ENCODE data around the gene NEU3.
"Not testable (repeated sequence)": the region's sequence is repeated elsewhere in the genome, so short reads cannot be mapped to it uniquely, and the experiment has no call there.

The NEU3 gene

DNA sequence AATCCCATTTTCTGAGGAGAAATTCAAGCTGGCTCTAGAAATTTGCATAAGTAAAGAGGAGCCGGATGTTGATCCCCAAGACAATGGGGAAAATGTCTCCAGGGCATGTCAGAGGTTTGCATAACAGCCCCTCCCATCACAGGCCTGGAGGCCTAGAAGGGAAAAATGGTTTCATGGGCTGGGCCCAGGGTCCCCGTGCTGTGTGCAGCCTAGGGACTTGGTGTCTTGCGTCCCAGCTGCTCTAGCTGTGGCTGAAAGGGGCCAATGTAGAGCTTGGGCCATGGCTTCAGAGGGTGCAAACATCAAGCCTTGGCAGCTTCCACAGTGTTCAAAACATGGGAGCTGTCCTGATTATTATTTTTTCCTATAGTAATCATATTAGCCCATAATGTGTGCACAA lies 30.5 kb downstream of the NEU3 start:
- not testable (repeated sequence) for H3K4me3 ChIP-seq (ENCODE audit: low read depth in 1 of 2, low read length in 2 of 2)

GRCh38 chr11:75020328-75020727 lies 31.6 kb downstream of the NEU3 start:
- not testable (repeated sequence) for H3K27me3 ChIP-seq (ENCODE audit: control insufficient read depth in 1 of 2, insufficient read depth in 2 of 2, low read length in 2 of 2); H3K36me3 ChIP-seq (ENCODE audit: insufficient read depth, low read length); H3K9me3 ChIP-seq (ENCODE audit: low read length); H3K9ac ChIP-seq (ENCODE audit: low read length); H3K27ac ChIP-seq (ENCODE audit: low read depth, low read length); H3K4me3 ChIP-seq (ENCODE audit: low read depth in 1 of 2, low read length in 2 of 2); H3K4me1 ChIP-seq (ENCODE audit: insufficient read depth, low read length)

More for the DNA sequence above, 30.5 kb downstream of the NEU3 start:
- H3K4me1 ChIP-seq (ENCODE audit: insufficient read depth, low read length); H3K9ac ChIP-seq (ENCODE audit: low read length); H3K9me3 ChIP-seq (ENCODE audit: low read length); H3K36me3 ChIP-seq (ENCODE audit: insufficient read depth, low read length); H3K27me3 ChIP-seq (ENCODE audit: control insufficient read depth in 1 of 2, insufficient read depth in 2 of 2, low read length in 2 of 2); H3K27ac ChIP-seq (ENCODE audit: low read depth, low read length): not testable (repeated sequence)

GRCh38 chr11:75022296-75022695 lies 33.6 kb downstream of the NEU3 start:
- Histone ChIP-seq H3K4me1 (ENCODE audit: insufficient read depth, low read length) (no peaks in the 10 kb centered on the region), H3K9me3 (ENCODE audit: low read length) (no peaks in the 10 kb centered on the region), H3K9ac (ENCODE audit: low read length) (no peak overlapping the region), H3K4me3 (ENCODE audit: low read depth in 1 of 2, low read length in 2 of 2) (no peak overlapping the region), H3K36me3 (ENCODE audit: insufficient read depth, low read length) (no peaks in the 10 kb centered on the region), H3K27me3 (ENCODE audit: control insufficient read depth in 1 of 2, insufficient read depth in 2 of 2, low read length in 2 of 2) (no peaks in the 10 kb centered on the region), H3K27ac (ENCODE audit: low read depth, low read length) (no peak overlapping the region)

DNA sequence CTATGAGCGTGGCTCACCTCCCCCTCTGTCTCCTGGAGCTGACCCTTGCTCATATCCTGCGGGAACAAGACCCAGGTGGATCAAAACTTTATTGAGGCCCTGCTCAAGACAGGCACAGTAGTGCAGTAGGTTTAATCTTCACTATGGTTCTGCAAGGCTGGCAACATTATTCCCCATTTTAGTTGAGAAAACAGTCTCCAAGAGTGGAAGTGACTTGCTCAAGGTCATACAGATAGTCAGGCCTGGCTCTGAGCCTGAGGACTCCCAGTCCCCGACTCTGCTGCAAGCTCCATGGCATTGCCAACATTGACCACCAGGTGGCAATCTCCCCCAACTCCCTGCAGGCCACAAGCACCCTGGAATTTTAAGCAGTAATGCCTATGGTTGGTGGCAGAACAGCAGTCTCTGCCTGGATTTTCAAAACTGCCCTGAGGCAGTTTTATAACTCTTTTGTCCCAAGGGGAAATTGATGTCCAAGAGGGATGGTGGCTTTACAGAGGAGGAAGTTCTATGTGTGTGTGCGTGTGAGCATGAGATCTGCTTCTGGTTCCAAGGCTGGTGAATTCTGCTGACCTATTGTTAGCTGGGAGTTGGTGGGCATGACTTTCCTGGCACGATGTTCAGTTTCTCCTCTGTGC lies 34.1 kb downstream of the NEU3 start:
- no peaks in the 10 kb centered on the region for H3K4me1 ChIP-seq (ENCODE audit: insufficient read depth, low read length)
- H3K9me3 ChIP-seq (ENCODE audit: low read length): no peaks in the 10 kb centered on the region
- no peak overlapping the region for H3K27ac ChIP-seq (ENCODE audit: low read depth, low read length)
- no peaks in the 10 kb centered on the region for H3K36me3 ChIP-seq (ENCODE audit: insufficient read depth, low read length)
- no peak overlapping the region for H3K4me3 ChIP-seq (ENCODE audit: low read depth in 1 of 2, low read length in 2 of 2)
- no peaks in the 10 kb centered on the region for H3K27me3 ChIP-seq (ENCODE audit: control insufficient read depth in 1 of 2, insufficient read depth in 2 of 2, low read length in 2 of 2)
- H3K9ac ChIP-seq (ENCODE audit: low read length): no peak overlapping the region

GRCh38 chr11:75023446-75024067 lies 34.8 kb downstream of the NEU3 start:
- Histone ChIP-seq H3K9me3 (ENCODE audit: low read length) (no peaks in the 10 kb centered on the region), H3K36me3 (ENCODE audit: insufficient read depth, low read length) (no peaks in the 10 kb centered on the region), H3K9ac (ENCODE audit: low read length) (no peak overlapping the region), H3K27me3 (ENCODE audit: control insufficient read depth in 1 of 2, insufficient read depth in 2 of 2, low read length in 2 of 2) (no peaks in the 10 kb centered on the region), H3K4me3 (ENCODE audit: low read depth in 1 of 2, low read length in 2 of 2) (no peak overlapping the region), H3K4me1 (ENCODE audit: insufficient read depth, low read length) (no peaks in the 10 kb centered on the region), H3K27ac (ENCODE audit: low read depth, low read length) (no peak overlapping the region)

DNA sequence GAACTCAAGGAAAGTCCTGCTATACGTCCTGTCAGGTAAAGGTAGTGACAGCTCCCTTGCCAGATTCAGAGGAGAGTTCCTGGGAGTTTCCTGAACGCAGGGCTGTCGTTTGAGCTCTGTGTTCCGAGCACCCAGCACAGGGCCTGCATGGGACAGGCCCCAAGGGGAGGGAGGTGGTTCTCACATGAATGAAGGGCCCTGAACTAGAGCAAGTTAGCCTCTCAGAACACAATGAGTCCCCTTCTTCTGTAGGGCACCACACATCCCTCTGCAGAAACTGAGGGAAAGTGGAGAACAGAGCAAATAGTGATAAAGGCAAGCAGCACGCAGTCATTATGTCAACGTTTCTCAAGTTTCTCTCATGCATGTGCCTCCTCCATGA lies 35.3 kb downstream of the NEU3 start:
- no peak overlapping the region for H3K4me3 ChIP-seq (ENCODE audit: low read depth in 1 of 2, low read length in 2 of 2)
- no peaks in the 10 kb centered on the region for H3K9me3 ChIP-seq (ENCODE audit: low read length)
- H3K36me3 ChIP-seq (ENCODE audit: insufficient read depth, low read length): no peaks in the 10 kb centered on the region
- H3K9ac ChIP-seq (ENCODE audit: low read length): no peak overlapping the region
- no peaks in the 10 kb centered on the region for H3K27me3 ChIP-seq (ENCODE audit: control insufficient read depth in 1 of 2, insufficient read depth in 2 of 2, low read length in 2 of 2)
- no peaks in the 10 kb centered on the region for H3K4me1 ChIP-seq (ENCODE audit: insufficient read depth, low read length)
- no peak overlapping the region for H3K27ac ChIP-seq (ENCODE audit: low read depth, low read length)

- Histone ChIP-seq H3K36me3 (ENCODE audit: insufficient read depth, low read length) (no peaks in the 10 kb centered on the region), H3K27me3 (ENCODE audit: control insufficient read depth in 1 of 2, insufficient read depth in 2 of 2, low read length in 2 of 2) (no peaks in the 10 kb centered on the region), H3K27ac (ENCODE audit: low read depth, low read length) (no peak overlapping the region), H3K9me3 (ENCODE audit: low read length) (no peaks in the 10 kb centered on the region), H3K9ac (ENCODE audit: low read length) (no peak overlapping the region), H3K4me3 (ENCODE audit: low read depth in 1 of 2, low read length in 2 of 2) (no peak overlapping the region), H3K4me1 (ENCODE audit: insufficient read depth, low read length) (no peaks in the 10 kb centered on the region)
These were observed 36.1 kb downstream of the NEU3 start for GRCh38 chr11:75024764-75025211.

DNA sequence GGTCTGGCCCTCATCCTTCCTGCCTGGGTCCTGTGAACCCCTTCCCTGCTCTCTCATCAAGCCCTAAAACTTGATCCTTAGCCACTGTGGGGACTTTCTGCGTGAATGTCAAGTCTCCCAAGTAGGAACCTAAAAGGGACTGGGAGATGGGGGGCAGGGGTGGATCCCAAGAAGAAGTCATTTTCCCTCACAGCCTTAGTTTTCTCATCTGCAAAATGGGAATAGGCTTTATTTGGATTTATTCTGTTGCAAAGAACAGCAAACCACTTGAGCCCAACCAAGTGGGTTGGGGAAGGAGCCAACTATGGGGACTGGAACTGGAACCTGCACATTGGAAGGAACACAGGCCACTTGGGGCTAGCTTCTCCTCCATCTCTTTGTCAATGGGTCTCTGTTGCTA lies 36.8 kb downstream of the NEU3 start:
- H3K27me3 ChIP-seq (ENCODE audit: control insufficient read depth in 1 of 2, insufficient read depth in 2 of 2, low read length in 2 of 2): no peaks in the 10 kb centered on the region
- no peaks in the 10 kb centered on the region for H3K4me1 ChIP-seq (ENCODE audit: insufficient read depth, low read length)
- H3K9ac ChIP-seq (ENCODE audit: low read length): no peak overlapping the region
- H3K9me3 ChIP-seq (ENCODE audit: low read length): no peaks in the 10 kb centered on the region
- H3K36me3 ChIP-seq (ENCODE audit: insufficient read depth, low read length): no peaks in the 10 kb centered on the region
- no peak overlapping the region for H3K27ac ChIP-seq (ENCODE audit: low read depth, low read length)
- H3K4me3 ChIP-seq (ENCODE audit: low read depth in 1 of 2, low read length in 2 of 2): no peak overlapping the region

DNA sequence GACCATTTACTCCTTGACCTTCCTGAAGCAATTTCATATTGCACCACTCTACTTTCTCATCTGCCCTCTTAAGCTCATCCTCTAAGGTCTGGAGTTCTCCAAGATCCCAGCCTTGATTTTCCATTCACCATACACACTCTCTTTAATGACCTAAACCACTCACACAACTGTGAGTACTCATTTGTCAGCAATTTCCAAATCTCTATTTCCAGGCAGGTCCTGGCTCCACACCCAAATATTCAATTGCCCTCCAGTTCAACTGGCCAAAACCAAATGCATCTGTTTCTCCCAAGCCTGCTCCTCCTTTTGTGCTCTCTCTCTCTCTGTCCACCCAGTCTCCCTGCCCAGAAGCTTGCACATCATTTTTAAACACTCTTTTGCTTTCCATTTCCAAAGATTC lies 39.6 kb downstream of the NEU3 start:
- Histone ChIP-seq H3K9me3 (ENCODE audit: low read length) (no peaks in the 10 kb centered on the region), H3K9ac (ENCODE audit: low read length) (no peak overlapping the region), H3K4me1 (ENCODE audit: insufficient read depth, low read length) (no peaks in the 10 kb centered on the region), H3K27ac (ENCODE audit: low read depth, low read length) (no peak overlapping the region), H3K27me3 (ENCODE audit: control insufficient read depth in 1 of 2, insufficient read depth in 2 of 2, low read length in 2 of 2) (no peaks in the 10 kb centered on the region), H3K36me3 (ENCODE audit: insufficient read depth, low read length) (no peaks in the 10 kb centered on the region), H3K4me3 (ENCODE audit: low read depth in 1 of 2, low read length in 2 of 2) (no peak overlapping the region)

GRCh38 chr11:75028724-75029123 lies 40.0 kb downstream of the NEU3 start:
- no peaks in the 10 kb centered on the region for H3K9me3 ChIP-seq (ENCODE audit: low read length)
- no peak overlapping the region for H3K9ac ChIP-seq (ENCODE audit: low read length)
- no peaks in the 10 kb centered on the region for H3K4me1 ChIP-seq (ENCODE audit: insufficient read depth, low read length)
- no peaks in the 10 kb centered on the region for H3K27me3 ChIP-seq (ENCODE audit: control insufficient read depth in 1 of 2, insufficient read depth in 2 of 2, low read length in 2 of 2)
- no peak overlapping the region for H3K4me3 ChIP-seq (ENCODE audit: low read depth in 1 of 2, low read length in 2 of 2)
- no peaks in the 10 kb centered on the region for H3K36me3 ChIP-seq (ENCODE audit: insufficient read depth, low read length)
- no peak overlapping the region for H3K27ac ChIP-seq (ENCODE audit: low read depth, low read length)

DNA sequence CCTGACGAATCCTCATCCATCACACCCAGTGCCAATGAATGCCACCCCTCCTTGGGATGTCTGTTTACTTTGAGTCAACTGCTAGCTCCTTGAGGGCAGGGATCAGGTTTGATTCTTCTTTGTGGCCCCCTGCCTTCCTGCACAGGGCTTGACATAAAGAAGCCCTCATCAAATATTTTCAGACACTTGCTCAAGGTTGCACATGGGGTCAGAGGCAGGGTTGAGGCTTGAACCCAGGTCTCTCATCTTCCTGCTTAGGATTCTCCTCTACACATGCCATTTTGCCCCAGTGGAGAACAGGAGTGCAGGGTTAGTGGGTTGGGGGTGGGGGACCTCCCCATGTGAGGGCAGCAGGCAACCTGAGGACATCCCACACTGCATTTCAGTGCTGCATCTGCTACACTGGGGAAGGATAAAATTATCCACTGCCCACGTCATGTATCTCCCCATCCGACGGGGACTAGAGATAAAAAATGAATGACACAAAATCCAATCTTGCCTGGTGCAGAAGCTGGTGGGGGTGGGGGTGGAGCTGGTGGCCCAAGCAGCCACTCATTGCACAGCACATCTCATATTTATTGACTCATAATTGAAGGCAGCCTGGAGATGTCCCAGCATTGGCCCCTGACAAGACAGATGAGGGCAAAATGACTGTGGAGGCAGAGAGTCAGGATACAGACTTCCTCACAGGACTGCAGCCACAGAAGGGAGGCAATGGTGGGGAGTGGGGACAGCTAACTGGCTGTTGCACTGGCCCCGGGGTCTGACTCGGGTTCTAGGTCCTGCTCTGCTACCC lies 41.3 kb downstream of the NEU3 start:
- H3K27me3 ChIP-seq (ENCODE audit: control insufficient read depth in 1 of 2, insufficient read depth in 2 of 2, low read length in 2 of 2): no peaks in the 10 kb centered on the region
- H3K4me3 ChIP-seq (ENCODE audit: low read depth in 1 of 2, low read length in 2 of 2): no peak overlapping the region
- H3K9ac ChIP-seq (ENCODE audit: low read length): no peak overlapping the region
- H3K27ac ChIP-seq (ENCODE audit: low read depth, low read length): no peak overlapping the region
- no peaks in the 10 kb centered on the region for H3K4me1 ChIP-seq (ENCODE audit: insufficient read depth, low read length)
- H3K36me3 ChIP-seq (ENCODE audit: insufficient read depth, low read length): no peaks in the 10 kb centered on the region
- H3K9me3 ChIP-seq (ENCODE audit: low read length): no peaks in the 10 kb centered on the region

Data from muscle layer of colon (tissue), 2 donors.